Measurements from ENCODE around the gene GCHFR. TPM values are rescaled to one million over a fixed set of nuclear protein-coding genes. Genes with fewer than 3 reads are reported as not detected.
A peak's percentile ranks its signal among the peaks of the same experiment; 100 is the strongest.

The GCHFR gene
- total and polyA plus RNA-seq, 10 of the 15 experiments (the other 5 are each of a cell fraction or from before 2014, with no cell fraction given) = 10.5 to 94.0 (median 35.3) TPM

DNA sequence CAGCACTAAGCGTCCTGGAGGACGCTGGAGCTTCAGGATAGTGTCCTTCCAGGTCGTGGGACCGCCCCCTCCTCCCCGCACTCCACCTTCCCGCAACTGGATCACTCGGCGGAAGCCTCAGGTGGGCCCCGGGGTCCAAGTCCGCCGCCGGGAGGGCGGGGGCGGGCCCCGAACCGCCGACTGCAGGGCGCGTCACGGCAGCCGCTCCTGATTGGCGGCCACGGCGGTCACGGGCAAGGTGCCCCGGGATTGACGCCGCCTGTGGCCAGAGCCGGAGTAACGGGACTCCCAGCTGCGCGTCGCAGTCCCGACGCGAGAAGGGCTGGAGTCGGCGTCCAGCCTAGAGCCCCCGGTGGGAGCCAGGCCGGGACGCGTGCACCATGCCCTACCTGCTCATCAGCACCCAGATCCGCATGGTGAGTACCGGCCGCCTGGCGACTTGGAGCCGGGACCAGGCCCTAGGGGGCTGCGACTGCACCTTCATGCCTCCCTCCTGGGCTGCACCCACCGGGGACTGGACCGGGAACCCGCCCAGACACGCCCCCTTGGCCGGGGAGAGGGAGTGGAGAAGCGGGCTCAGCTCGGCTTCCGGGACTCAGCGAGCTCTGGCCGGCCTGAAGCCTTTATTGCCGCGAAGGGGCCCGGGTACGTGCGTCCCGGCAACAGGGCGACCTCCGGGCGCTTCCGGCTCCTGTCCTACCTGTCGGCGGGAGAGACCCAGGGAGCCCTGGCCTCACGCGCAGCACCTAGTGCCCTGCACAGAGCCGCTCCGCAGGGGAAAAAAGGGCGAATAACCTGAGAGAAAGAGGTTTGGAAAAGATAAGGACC, at the start of gene GCHFR (continued):
- no peak for TF ChIP-seq ZZZ3 (IDR thresholded peaks at IDR 0.05; ENCODE audit: control insufficient read depth, insufficient read length, low read depth)
- TF ChIP-seq GABPA (IDR thresholded peaks at IDR 0.05; ENCODE audit: low read depth) = no peak
- no peak for TF ChIP-seq CHD2 (IDR thresholded peaks at IDR 0.05; ENCODE audit: borderline replicate concordance, low read depth, low read length)
- TF ChIP-seq, protein P1, sequence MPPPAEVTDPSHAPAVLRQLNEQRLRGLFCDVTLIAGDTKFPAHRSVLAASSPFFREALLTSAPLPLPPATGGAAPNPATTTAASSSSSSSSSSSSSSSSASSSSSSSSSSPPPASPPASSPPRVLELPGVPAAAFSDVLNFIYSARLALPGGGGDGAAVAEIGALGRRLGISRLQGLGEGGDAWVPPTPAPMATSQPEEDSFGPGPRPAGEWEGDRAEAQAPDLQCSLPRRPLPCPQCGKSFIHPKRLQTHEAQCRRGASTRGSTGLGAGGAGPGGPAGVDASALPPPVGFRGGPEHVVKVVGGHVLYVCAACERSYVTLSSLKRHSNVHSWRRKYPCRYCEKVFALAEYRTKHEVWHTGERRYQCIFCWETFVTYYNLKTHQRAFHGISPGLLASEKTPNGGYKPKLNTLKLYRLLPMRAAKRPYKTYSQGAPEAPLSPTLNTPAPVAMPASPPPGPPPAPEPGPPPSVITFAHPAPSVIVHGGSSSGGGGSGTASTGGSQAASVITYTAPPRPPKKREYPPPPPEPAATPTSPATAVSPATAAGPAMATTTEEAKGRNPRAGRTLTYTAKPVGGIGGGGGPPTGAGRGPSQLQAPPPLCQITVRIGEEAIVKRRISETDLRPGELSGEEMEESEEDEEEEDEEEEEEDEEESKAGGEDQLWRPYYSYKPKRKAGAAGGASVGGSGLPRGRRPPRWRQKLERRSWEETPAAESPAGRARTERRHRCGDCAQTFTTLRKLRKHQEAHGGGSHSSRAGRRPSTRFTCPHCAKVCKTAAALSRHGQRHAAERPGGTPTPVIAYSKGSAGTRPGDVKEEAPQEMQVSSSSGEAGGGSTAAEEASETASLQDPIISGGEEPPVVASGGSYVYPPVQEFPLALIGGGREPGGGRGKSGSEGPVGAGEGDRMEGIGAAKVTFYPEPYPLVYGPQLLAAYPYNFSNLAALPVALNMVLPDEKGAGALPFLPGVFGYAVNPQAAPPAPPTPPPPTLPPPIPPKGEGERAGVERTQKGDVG (CRISPR knock-in tag; IDR thresholded peaks at IDR 0.05) = no peak
- no peak for TF ChIP-seq SUPT20H (IDR thresholded peaks at IDR 0.05; ENCODE audit: borderline replicate concordance, control insufficient read depth, low read depth, low read length)
- no peak for TF ChIP-seq RFX5 (IDR thresholded peaks at IDR 0.05; ENCODE audit: low read depth, low read length)
- no peak for TF ChIP-seq FOXK2 (IDR thresholded peaks at IDR 0.05)
- TF ChIP-seq BACH1 (IDR thresholded peaks at IDR 0.05; ENCODE audit: borderline replicate concordance) = peak; percentile 78; the same call in 1 of the 2 replicates
- no peak for TF ChIP-seq BMI1 (IDR thresholded peaks at IDR 0.05; ENCODE audit: borderline replicate concordance)
- no peak for TF ChIP-seq EZH2 (IDR thresholded peaks at IDR 0.05; ENCODE audit: borderline replicate concordance, control insufficient read depth, low read depth, low read length)
- no peak for TF ChIP-seq TCF12 (IDR thresholded peaks at IDR 0.05; ENCODE audit: low read depth, low read length)
- TF ChIP-seq, protein P2, sequence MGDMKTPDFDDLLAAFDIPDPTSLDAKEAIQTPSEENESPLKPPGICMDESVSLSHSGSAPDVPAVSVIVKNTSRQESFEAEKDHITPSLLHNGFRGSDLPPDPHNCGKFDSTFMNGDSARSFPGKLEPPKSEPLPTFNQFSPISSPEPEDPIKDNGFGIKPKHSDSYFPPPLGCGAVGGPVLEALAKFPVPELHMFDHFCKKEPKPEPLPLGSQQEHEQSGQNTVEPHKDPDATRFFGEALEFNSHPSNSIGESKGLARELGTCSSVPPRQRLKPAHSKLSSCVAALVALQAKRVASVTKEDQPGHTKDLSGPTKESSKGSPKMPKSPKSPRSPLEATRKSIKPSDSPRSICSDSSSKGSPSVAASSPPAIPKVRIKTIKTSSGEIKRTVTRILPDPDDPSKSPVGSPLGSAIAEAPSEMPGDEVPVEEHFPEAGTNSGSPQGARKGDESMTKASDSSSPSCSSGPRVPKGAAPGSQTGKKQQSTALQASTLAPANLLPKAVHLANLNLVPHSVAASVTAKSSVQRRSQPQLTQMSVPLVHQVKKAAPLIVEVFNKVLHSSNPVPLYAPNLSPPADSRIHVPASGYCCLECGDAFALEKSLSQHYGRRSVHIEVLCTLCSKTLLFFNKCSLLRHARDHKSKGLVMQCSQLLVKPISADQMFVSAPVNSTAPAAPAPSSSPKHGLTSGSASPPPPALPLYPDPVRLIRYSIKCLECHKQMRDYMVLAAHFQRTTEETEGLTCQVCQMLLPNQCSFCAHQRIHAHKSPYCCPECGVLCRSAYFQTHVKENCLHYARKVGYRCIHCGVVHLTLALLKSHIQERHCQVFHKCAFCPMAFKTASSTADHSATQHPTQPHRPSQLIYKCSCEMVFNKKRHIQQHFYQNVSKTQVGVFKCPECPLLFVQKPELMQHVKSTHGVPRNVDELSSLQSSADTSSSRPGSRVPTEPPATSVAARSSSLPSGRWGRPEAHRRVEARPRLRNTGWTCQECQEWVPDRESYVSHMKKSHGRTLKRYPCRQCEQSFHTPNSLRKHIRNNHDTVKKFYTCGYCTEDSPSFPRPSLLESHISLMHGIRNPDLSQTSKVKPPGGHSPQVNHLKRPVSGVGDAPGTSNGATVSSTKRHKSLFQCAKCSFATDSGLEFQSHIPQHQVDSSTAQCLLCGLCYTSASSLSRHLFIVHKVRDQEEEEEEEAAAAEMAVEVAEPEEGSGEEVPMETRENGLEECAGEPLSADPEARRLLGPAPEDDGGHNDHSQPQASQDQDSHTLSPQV (IDR thresholded peaks at IDR 0.05) = no peak
- TF ChIP-seq, protein P3, sequence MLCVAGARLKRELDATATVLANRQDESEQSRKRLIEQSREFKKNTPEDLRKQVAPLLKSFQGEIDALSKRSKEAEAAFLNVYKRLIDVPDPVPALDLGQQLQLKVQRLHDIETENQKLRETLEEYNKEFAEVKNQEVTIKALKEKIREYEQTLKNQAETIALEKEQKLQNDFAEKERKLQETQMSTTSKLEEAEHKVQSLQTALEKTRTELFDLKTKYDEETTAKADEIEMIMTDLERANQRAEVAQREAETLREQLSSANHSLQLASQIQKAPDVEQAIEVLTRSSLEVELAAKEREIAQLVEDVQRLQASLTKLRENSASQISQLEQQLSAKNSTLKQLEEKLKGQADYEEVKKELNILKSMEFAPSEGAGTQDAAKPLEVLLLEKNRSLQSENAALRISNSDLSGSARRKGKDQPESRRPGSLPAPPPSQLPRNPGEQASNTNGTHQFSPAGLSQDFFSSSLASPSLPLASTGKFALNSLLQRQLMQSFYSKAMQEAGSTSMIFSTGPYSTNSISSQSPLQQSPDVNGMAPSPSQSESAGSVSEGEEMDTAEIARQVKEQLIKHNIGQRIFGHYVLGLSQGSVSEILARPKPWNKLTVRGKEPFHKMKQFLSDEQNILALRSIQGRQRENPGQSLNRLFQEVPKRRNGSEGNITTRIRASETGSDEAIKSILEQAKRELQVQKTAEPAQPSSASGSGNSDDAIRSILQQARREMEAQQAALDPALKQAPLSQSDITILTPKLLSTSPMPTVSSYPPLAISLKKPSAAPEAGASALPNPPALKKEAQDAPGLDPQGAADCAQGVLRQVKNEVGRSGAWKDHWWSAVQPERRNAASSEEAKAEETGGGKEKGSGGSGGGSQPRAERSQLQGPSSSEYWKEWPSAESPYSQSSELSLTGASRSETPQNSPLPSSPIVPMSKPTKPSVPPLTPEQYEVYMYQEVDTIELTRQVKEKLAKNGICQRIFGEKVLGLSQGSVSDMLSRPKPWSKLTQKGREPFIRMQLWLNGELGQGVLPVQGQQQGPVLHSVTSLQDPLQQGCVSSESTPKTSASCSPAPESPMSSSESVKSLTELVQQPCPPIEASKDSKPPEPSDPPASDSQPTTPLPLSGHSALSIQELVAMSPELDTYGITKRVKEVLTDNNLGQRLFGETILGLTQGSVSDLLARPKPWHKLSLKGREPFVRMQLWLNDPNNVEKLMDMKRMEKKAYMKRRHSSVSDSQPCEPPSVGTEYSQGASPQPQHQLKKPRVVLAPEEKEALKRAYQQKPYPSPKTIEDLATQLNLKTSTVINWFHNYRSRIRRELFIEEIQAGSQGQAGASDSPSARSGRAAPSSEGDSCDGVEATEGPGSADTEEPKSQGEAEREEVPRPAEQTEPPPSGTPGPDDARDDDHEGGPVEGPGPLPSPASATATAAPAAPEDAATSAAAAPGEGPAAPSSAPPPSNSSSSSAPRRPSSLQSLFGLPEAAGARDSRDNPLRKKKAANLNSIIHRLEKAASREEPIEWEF (IDR thresholded peaks at IDR 0.05; ENCODE audit: insufficient replicate concordance, low read depth, low read length) = no peak
- no peak for TF ChIP-seq BCL11A (IDR thresholded peaks at IDR 0.05; ENCODE audit: low read depth, low read length)
- TF ChIP-seq WRNIP1 (IDR thresholded peaks at IDR 0.05; ENCODE audit: borderline replicate concordance, low read depth, low read length) = no peak
- TF ChIP-seq JUND (IDR thresholded peaks at IDR 0.05; ENCODE audit: low read depth, low read length) = no peak
